ENCODE measurements around the gene PRPF6. TPM values are rescaled to one million over a fixed set of nuclear protein-coding genes. Genes with fewer than 3 reads are reported as not detected.
A peak's percentile ranks its signal among the peaks of the same experiment; 100 is the strongest.

The PRPF6 gene
- total and polyA plus RNA-seq, 2 of the 13 experiments (the other 11 are each of a cell fraction or from before 2014, with no cell fraction given), result 63.7 to 101 TPM

DNA sequence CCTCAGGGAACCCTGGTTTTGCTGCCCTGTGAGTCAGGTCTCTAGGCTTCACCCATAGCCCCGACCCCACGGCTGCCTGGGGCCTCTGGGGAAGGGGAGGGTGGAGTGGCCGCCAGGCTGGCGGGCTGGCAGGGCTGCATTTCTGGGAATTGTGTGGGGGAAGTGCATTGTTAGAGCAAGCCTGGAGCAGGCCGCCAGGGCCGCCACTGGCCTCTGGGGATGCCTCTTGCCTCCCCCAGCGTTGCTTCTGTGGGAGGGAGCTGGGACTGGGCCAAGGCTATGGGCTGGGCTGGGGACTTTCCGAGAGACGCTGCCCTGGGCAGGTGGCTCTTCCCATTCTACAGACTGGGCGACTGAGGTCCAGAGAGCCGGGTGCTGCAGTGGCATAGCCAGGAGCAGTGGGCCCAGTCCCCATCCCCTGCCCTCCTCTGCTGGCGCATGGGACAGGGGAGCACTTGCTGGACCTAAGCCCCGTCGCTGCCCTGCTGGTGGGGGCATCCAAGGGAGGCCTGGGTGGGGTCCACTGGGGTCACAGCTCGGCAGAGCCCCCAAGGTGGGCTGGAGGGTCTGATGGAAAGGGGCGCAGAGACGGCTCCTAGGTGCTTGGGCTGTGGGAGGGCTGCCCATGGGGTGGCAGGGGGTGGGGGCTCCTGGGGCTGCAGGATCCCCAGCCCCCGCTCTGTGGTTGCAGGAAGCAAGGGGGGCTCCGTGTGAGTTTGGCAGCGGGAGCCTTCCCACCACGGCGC, 75.1 kb downstream of the PRPF6 start (continued):
- TF ChIP-seq, protein P1, sequence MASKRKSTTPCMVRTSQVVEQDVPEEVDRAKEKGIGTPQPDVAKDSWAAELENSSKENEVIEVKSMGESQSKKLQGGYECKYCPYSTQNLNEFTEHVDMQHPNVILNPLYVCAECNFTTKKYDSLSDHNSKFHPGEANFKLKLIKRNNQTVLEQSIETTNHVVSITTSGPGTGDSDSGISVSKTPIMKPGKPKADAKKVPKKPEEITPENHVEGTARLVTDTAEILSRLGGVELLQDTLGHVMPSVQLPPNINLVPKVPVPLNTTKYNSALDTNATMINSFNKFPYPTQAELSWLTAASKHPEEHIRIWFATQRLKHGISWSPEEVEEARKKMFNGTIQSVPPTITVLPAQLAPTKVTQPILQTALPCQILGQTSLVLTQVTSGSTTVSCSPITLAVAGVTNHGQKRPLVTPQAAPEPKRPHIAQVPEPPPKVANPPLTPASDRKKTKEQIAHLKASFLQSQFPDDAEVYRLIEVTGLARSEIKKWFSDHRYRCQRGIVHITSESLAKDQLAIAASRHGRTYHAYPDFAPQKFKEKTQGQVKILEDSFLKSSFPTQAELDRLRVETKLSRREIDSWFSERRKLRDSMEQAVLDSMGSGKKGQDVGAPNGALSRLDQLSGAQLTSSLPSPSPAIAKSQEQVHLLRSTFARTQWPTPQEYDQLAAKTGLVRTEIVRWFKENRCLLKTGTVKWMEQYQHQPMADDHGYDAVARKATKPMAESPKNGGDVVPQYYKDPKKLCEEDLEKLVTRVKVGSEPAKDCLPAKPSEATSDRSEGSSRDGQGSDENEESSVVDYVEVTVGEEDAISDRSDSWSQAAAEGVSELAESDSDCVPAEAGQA (IDR thresholded peaks at IDR 0.05; ENCODE audit: low read depth), result peak; percentile 30; the same call in 1 of the 2 replicates
- TF ChIP-seq, protein P1 (CRISPR knock-in tag; IDR thresholded peaks at IDR 0.05; ENCODE audit: borderline replicate concordance), result no peak
- no peak for TF ChIP-seq CREB1 (IDR thresholded peaks at IDR 0.05)
- TF ChIP-seq CREB1 (CRISPR knock-in tag; IDR thresholded peaks at IDR 0.05), result no peak
- 0 out of 2 replicates have a peak, but pooled peaks have one; percentile 55 for TF ChIP-seq ZNF773 (CRISPR knock-in tag; IDR thresholded peaks at IDR 0.05; ENCODE audit: borderline replicate concordance)
- TF ChIP-seq, protein P2, sequence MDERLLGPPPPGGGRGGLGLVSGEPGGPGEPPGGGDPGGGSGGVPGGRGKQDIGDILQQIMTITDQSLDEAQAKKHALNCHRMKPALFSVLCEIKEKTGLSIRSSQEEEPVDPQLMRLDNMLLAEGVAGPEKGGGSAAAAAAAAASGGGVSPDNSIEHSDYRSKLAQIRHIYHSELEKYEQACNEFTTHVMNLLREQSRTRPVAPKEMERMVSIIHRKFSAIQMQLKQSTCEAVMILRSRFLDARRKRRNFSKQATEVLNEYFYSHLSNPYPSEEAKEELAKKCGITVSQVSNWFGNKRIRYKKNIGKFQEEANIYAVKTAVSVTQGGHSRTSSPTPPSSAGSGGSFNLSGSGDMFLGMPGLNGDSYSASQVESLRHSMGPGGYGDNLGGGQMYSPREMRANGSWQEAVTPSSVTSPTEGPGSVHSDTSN (CRISPR knock-in tag; IDR thresholded peaks at IDR 0.05), result no peak
- TF ChIP-seq ATRX (CRISPR knock-in tag; IDR thresholded peaks at IDR 0.05; ENCODE audit: borderline replicate concordance), result no peak
- TF ChIP-seq PHF8 (CRISPR knock-in tag; IDR thresholded peaks at IDR 0.05), result peak; percentile 76
- TF ChIP-seq KLF13 (CRISPR knock-in tag; IDR thresholded peaks at IDR 0.05), result peak; percentile 98
- TF ChIP-seq SKI (IDR thresholded peaks at IDR 0.05; ENCODE audit: partially characterized antibody), result peak; percentile 72
- TF ChIP-seq, protein P3, sequence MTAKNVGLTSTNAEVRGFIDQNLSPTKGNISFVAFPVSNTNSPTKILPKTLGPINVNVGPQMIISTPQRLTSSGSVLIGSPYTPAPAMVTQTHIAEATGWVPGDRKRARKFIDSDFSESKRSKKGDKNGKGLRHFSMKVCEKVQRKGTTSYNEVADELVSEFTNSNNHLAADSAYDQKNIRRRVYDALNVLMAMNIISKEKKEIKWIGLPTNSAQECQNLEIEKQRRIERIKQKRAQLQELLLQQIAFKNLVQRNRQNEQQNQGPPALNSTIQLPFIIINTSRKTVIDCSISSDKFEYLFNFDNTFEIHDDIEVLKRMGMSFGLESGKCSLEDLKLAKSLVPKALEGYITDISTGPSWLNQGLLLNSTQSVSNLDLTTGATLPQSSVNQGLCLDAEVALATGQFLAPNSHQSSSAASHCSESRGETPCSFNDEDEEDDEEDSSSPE (CRISPR knock-in tag; IDR thresholded peaks at IDR 0.05), result peak; percentile 58

Measured in HepG2 (cell line).